ENCODE results near the gene YKT6. TPM values are rescaled to one million over a fixed set of nuclear protein-coding genes. Genes with fewer than 3 reads are reported as not detected.
"Not testable (repeated sequence)": the region's sequence is repeated elsewhere in the genome, so short reads cannot be mapped to it uniquely, and the experiment has no call there.

The YKT6 gene
- polyA plus RNA-seq, 4 donors: 76.3 to 84.9 (median 79.0) TPM

- no peak for DNase-seq (ENCODE audit: low read depth in 4 of 4, low spot score in 3 of 4)
These were observed 10.5 kb upstream of the YKT6 start for GRCh38 chr7:44189993-44190872.

GRCh38 chr7:44191171-44191570 is 9.6 kb upstream of the YKT6 start:
- DNase-seq (ENCODE audit: low read depth in 4 of 4, low spot score in 3 of 4): no peak

GRCh38 chr7:44193011-44193802 is 7.6 kb upstream of the YKT6 start:
- no peak for DNase-seq (ENCODE audit: low read depth in 4 of 4, low spot score in 3 of 4)

GRCh38 chr7:44194069-44194468 is 6.7 kb upstream of the YKT6 start:
- DNase-seq (ENCODE audit: low read depth in 4 of 4, low spot score in 3 of 4): no peak

GRCh38 chr7:44194562-44195145 is 6.1 kb upstream of the YKT6 start:
- DNase-seq (ENCODE audit: low read depth in 4 of 4, low spot score in 3 of 4): no peak

- no peak for DNase-seq (ENCODE audit: low read depth in 4 of 4, low spot score in 3 of 4)
These were observed 4.9 kb upstream of the YKT6 start for GRCh38 chr7:44195889-44196288.

GRCh38 chr7:44196450-44196872 is 4.3 kb upstream of the YKT6 start:
- DNase-seq (ENCODE audit: low read depth in 4 of 4, low spot score in 3 of 4): peak in 1 of 4 donors; percentile 46

- no peak for DNase-seq (ENCODE audit: low read depth in 4 of 4, low spot score in 3 of 4)
These were observed 3.3 kb upstream of the YKT6 start for GRCh38 chr7:44197474-44197873.

- DNase-seq (ENCODE audit: low read depth in 4 of 4, low spot score in 3 of 4): not testable (repeated sequence)
These were observed 615 bp upstream of the YKT6 start for GRCh38 chr7:44200163-44200562.

- DNase-seq (ENCODE audit: low read depth in 4 of 4, low spot score in 3 of 4): no peak
These were observed 1.0 kb downstream of the YKT6 start for GRCh38 chr7:44201813-44202212.

GRCh38 chr7:44206008-44206407 is 5.2 kb downstream of the YKT6 start:
- DNase-seq (ENCODE audit: low read depth in 4 of 4, low spot score in 3 of 4): no peak

GRCh38 chr7:44208085-44208484 is 7.3 kb downstream of the YKT6 start:
- DNase-seq (ENCODE audit: low read depth in 4 of 4, low spot score in 3 of 4): no peak

GRCh38 chr7:44210107-44210506 is 9.3 kb downstream of the YKT6 start:
- DNase-seq (ENCODE audit: low read depth in 4 of 4, low spot score in 3 of 4): no peak

GRCh38 chr7:44211126-44211675 is 10.4 kb downstream of the YKT6 start:
- DNase-seq (ENCODE audit: low read depth in 4 of 4, low spot score in 3 of 4): no peak

- no peak for DNase-seq (ENCODE audit: low read depth in 4 of 4, low spot score in 3 of 4)
These were observed 11.2 kb downstream of the YKT6 start for GRCh38 chr7:44212018-44212417.

- no peak for DNase-seq (ENCODE audit: low read depth in 4 of 4, low spot score in 3 of 4)
These were observed 11.9 kb downstream of the YKT6 start for GRCh38 chr7:44212581-44213184.

- no peak for DNase-seq (ENCODE audit: low read depth in 4 of 4, low spot score in 3 of 4)
These were observed 12.6 kb downstream of the YKT6 start for GRCh38 chr7:44213206-44213876.

- no peak for DNase-seq (ENCODE audit: low read depth in 4 of 4, low spot score in 3 of 4)
These were observed 13.2 kb downstream of the YKT6 start for GRCh38 chr7:44213877-44214388.

GRCh38 chr7:44215531-44215930 is 14.8 kb downstream of the YKT6 start:
- DNase-seq (ENCODE audit: low read depth in 4 of 4, low spot score in 3 of 4): no peak

GRCh38 chr7:44216019-44216418 is 15.2 kb downstream of the YKT6 start:
- no peak for DNase-seq (ENCODE audit: low read depth in 4 of 4, low spot score in 3 of 4)

All from right renal pelvis (tissue), 4 donors.